22Rv1 (cell line): ENCODE measurements around the gene SERPINB1.

ENCODE experiments used
- CTCF ChIP-seq: fragments of 450-650 bp; IDR thresholded peaks from 2 replicates; pipeline ENCODE4 v1.5.1; 2017; ENCODE audit warnings: mild to moderate bottlenecking
- ZFX ChIP-seq: fragments of 450-650 bp; IDR thresholded peaks from 2 replicates; pipeline ENCODE4 v1.6.1; 2017; ENCODE audit warnings: antibody characterized with exemption, borderline replicate concordance

GRCh38 chr6:2853769-2854395 is 12.2 kb upstream of the SERPINB1 start:
- peak; percentile 35 for TF ChIP-seq CTCF
- TF ChIP-seq ZFX = no peak
